AG04450 (cell line): ENCODE measurements around the gene ZDHHC20. TPM values are rescaled to one million over a fixed set of nuclear protein-coding genes. Genes with fewer than 3 reads are reported as not detected.

Experiments
- CTCF ChIA-PET: fragments of 300-600, 350-600 bp; formaldehyde crosslinking; extraction: SDS; loops from one replicate; lab custom pipeline; 2022; ENCODE audit warnings: antibody characterized with exemption, inconsistent platforms; lab: Charles Lee
- POLR2A ChIA-PET: fragments of 350-600 bp; formaldehyde crosslinking; extraction: SDS; loops from one replicate; lab custom pipeline; 2021; ENCODE audit warnings: antibody characterized with exemption, inconsistent platforms; lab: Yijun Ruan, JAX
- DNase-seq: peaks from one replicate; pipeline ENCODE4 v3.0.0-alpha.2; 2011; ENCODE audit warnings: low read depth, low spot score
- H3K27ac ChIP-seq: one replicate; pipeline ENCODE4 v1.5.1; 2012; ENCODE audit warnings: low read depth, low read length, control low read depth
- H3K27me3 ChIP-seq: one replicate; pipeline ENCODE4 v1.6.0; 2012; ENCODE audit warnings: low read length; ENCODE audit not compliant: control insufficient read depth, insufficient read depth
- H3K4me3 ChIP-seq: 2 replicates; pipeline ENCODE4 v1.5.1; 2011; ENCODE audit warnings: mild to moderate bottlenecking, low read depth, low read length, control low read depth
- H3K9me3 ChIP-seq: 2 replicates; pipeline ENCODE4 v1.5.1; 2012; ENCODE audit warnings: low read length; ENCODE audit not compliant: control insufficient read depth, insufficient read depth
- polyA plus RNA-seq: library from polyadenylated mRNA; depleted of rRNA; stranded (reverse); fragments of >200 nt; gene quantifications from 2 replicates; pipeline ENCODE4 v1.2.3, GENCODE V29; 2011
- TF ChIP-seq, protein P1 (sequence below): IDR thresholded peaks from 2 replicates; pipeline ENCODE4 v1.5.1; 2011; ENCODE audit warnings: low read depth, low read length, control low read depth, inconsistent platforms

ZDHHC20 gene
- polyA plus RNA-seq, 1 experiment, result 59.8 TPM

DNA sequence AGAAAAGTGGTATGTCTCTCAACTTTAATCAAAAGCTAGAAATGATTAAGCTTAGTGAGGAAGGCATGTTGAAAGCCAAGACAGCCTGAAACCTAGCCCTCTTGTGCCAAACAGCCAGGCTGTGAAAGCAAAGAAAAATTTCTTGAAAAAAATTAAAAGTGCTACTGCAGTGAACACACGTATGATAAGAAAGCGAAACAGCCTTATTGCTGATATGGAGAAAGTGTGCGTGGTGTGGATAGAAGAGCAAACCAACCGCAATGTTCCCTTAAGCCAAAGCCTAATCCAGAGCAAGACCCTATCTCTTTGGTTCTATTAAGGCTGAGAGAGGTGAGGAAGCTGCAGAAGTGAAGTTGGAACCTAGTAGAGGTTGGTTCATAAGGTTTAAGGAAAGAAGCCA, 96.4 kb downstream of the ZDHHC20 start:
- no peak for DNase-seq
- Histone ChIP-seq H3K27ac (no peak overlapping the region), H3K9me3 (no peaks in the 10 kb centered on the region), H3K4me3 (no peak overlapping the region), H3K27me3 (peaks cover 2% of the 10 kb centered on the region)
- ChIA-PET CTCF (no interaction called here), POLR2A (no interaction called here)
- TF ChIP-seq, protein P1, sequence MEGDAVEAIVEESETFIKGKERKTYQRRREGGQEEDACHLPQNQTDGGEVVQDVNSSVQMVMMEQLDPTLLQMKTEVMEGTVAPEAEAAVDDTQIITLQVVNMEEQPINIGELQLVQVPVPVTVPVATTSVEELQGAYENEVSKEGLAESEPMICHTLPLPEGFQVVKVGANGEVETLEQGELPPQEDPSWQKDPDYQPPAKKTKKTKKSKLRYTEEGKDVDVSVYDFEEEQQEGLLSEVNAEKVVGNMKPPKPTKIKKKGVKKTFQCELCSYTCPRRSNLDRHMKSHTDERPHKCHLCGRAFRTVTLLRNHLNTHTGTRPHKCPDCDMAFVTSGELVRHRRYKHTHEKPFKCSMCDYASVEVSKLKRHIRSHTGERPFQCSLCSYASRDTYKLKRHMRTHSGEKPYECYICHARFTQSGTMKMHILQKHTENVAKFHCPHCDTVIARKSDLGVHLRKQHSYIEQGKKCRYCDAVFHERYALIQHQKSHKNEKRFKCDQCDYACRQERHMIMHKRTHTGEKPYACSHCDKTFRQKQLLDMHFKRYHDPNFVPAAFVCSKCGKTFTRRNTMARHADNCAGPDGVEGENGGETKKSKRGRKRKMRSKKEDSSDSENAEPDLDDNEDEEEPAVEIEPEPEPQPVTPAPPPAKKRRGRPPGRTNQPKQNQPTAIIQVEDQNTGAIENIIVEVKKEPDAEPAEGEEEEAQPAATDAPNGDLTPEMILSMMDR, result no peak

DNA sequence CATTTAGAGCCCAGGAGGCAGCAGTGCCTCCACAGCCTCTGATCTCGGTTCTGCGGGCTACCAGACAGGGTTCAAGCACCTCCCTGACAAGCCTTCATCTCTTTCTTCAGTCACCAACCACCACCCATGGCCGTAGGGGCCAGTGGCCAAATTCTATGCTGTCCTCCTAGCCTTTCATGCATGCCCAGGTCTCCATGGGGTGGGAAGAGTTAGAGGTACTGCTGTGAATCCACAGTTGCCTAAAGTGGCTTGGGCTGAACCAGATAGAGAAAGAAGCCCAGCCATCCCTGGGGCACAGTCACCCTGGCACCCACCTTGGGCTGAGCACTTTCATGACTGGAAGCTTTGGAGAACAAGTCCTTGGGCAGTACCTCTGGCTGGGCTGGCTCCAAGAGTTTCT, 97.4 kb downstream of the ZDHHC20 start:
- TF ChIP-seq, protein P1, result no peak
- Histone ChIP-seq H3K4me3 (no peak overlapping the region), H3K9me3 (no peaks in the 10 kb centered on the region), H3K27ac (no peak overlapping the region), H3K27me3 (peaks cover 2% of the 10 kb centered on the region)
- no peak for DNase-seq
- CTCF ChIA-PET, result no interaction called here
- POLR2A ChIA-PET, result no interaction called here

DNA sequence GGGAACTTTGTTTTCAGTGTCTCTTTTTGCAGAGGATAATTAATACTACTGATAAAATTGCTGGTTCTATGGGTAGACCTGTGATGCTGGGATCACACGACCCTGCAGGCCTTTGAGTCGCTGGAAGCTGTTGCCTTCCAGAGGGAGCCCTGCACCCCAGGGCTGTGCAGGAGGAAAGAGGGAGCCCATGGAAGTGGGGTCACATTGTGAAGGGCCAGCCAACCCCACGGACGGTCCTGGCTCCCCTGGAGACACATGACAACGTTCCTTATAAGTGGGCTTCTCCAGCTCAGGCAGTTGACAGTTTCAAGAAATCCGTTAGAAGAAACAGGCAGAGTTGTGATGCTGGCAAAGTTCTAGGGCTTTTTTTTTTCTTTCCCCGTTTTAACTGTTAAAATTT, 98.0 kb downstream of the ZDHHC20 start:
- Histone ChIP-seq H3K27ac (no peak overlapping the region), H3K9me3 (no peaks in the 10 kb centered on the region), H3K4me3 (no peak overlapping the region), H3K27me3 (peaks cover 2% of the 10 kb centered on the region)
- DNase-seq, result no peak
- ChIA-PET CTCF (interaction anchor here (1.3 kb wide), 1 partner anchor 116 kb away, joined by 3 read pairs; no protein-coding TSS in a partner anchor), POLR2A (no interaction called here)
- TF ChIP-seq, protein P1, result no peak

DNA sequence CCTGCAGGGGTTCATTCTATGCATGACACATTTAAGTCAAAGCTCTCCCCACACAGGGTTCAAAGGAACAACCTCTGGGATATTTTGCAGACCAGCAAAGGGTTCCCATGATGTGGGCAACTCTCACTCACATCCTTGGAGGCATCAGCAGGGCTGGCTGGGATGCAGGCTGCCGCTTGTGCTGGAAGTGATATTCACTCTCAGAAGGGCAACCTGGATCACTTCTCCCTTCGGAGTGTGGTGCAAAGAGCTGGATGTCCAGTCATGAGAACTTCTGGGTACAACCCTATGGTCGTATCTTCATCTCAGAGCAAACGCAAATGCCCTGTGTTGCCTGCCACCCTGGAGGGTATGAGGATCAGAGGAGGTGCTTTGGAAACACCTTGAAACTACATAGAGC, 98.6 kb downstream of the ZDHHC20 start:
- H3K27me3 ChIP-seq, result peaks cover 2% of the 10 kb centered on the region
- H3K27ac ChIP-seq, result no peak overlapping the region
- ChIA-PET POLR2A (no interaction called here), CTCF (interaction anchor here (1.3 kb wide), 1 partner anchor 117 kb away, joined by 3 read pairs; no protein-coding TSS in a partner anchor)
- H3K4me3 ChIP-seq, result no peak overlapping the region
- no peaks in the 10 kb centered on the region for H3K9me3 ChIP-seq
- no peak for DNase-seq
- TF ChIP-seq, protein P1, result no peak

DNA sequence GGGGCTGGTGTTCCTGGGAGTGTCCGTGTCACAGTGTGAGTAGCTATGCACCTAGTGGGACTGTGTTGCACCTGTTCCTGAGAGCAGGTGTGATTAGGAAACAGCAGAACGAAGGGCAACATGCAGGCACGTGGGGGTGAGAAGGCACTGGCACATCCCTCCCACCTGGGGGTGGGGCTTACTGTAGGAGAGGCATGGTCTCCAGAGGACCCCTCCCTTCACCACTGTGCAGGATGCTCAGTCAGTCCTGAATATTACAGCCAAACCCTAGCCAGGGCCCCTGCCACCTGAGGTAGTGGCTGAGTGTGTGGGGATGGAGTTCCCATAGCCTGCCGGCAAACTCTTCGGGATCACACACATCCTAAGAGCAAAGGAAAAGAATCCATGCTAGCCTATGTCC, 99.2 kb downstream of the ZDHHC20 start:
- no peak for DNase-seq
- Histone ChIP-seq H3K27ac (no peak overlapping the region), H3K9me3 (no peaks in the 10 kb centered on the region), H3K27me3 (peaks cover 2% of the 10 kb centered on the region), H3K4me3 (no peak overlapping the region)
- POLR2A ChIA-PET, result no interaction called here
- TF ChIP-seq, protein P1, result no peak
- CTCF ChIA-PET, result no interaction called here
